GM18505 (cell line): ENCODE measurements around the gene KIF6.

ENCODE experiments used
- ATAC-seq: cut with Tn5 transposase; IDR thresholded peaks from one replicate; pipeline ENCODE4 v1.9.1; 2021; ENCODE audit not compliant: unreplicated experiment
- POLR2A ChIP-seq: IDR thresholded peaks from 4 replicates; pipeline ENCODE4 v1.6.1; 2011; ENCODE audit warnings: borderline replicate concordance; ENCODE audit not compliant: insufficient read depth, insufficient read length; ENCODE audit errors: extremely low read depth

The KIF6 gene

DNA sequence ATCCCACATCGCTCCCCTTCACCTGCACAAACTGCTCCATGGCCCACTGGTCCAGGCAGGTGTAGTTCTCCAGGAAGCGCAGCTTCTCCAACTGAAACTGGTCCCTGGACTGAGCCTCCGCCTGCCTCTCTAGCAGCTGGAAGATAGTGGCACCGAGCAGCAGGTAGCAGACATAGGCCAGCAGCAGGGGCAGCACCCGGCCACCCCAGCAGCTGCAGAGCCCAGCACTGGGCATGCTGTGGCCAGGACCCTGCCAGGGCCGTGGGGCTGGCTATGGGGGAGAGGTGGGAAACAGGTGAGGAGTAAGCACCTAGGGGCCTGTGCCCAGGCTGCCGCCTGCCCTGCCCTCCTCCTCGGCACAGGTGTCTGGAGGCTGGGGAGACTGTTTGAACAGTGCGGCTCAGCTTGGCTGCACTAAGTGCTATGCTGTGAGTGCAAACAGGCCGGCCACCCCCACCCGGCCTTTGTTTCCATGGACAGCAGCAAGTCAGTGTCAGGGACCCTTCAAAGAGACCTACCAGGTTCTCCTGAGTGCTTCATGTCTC lies 402.8 kb downstream of the KIF6 start, which contains the start of gene KCNK16:
Gene KCNK16, minus strand, starts transcription at position 397 of the 545 bp plus-strand sequence. Its CDS starts 162 bp downstream, at position 235.
- ATAC-seq: no peak
- no peak for TF ChIP-seq POLR2A

DNA sequence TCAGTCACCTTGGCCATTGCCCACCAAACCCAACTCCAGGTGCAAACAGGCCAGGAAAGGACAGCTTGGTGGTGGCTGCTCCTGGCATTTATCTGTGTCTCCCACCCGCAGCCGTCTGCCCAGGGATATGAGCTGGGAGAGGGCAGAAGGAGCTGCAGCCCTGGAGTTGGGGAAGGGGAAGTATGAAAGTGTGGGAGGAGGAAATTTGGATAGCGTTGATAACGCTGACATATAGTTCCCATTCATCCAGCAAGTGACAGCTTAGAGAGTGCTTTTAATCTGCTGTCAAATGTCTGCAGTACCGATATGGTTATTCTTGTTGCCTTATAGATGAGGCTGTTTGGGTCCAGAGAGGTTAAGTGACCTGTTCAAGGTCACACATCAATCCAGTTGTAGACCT lies 403.4 kb downstream of the KIF6 start:
- no peak for TF ChIP-seq POLR2A
- no peak for ATAC-seq

DNA sequence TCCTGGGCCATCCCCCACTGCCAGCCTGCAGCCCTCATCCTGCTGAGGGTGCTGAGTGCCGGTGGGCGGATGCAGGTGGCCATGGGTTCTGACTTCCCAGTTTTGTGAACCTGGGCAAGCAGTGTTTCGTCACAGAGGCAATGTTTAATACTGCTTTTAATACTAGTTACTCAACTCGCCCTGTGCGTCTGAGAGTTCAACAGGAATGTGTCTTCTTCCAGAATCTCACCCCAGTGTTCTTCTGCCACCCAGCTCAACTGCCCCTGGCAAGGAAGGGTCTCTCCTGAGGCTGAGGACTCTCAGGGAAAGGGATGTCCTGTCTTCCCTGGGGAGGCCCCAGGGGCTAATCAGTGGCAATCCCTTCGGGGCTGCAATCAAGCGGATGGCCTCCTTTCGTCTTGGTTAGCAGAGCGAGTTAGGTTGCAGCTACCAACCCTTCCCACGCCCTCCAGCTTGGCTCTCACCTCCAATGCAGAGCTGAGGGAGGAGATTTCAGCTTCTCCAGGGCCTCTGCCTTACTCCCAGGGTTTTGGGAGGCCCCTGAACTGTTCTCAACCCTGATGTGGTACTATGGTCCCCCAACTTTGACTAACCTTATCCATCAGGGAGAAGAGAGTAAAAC lies 404.7 kb downstream of the KIF6 start:
- no peak for ATAC-seq
- no peak for TF ChIP-seq POLR2A

DNA sequence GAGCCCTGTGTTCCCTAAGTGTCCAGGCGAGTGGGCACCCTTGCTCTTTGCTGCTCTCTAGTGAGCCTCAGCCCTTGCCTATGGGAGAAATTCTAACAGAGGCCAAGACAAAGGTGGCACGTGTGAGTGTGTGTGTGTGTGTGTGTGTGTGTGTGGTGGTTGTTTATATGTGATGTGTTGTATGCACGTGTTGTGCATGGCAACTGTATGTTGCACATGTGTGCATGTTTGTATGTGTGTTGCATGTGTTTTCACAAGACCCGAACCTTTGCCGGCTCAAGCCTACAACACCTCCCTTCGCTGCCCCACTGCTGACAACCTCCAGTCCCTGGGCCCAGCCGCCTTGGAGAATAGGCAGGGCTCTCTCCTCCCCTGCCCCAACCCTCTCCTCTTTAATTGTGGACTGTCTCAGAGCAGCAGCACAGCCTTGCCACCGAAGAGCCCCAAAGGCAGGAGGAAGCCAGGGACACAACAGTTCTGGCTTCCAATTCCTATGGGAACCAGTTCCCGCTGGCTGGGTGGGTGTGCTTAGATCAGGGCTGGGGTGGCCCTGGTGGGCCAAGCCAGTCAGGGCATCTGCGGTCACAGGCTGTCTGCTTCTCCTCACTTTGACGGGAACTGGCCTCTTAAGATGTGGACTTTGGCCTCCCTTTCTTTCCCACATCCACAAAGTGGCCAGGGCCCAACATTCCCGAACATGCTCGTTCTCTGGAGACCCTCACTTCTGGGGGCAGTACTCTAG lies 405.4 kb downstream of the KIF6 start:
- no peak for ATAC-seq
- TF ChIP-seq POLR2A: no peak

DNA sequence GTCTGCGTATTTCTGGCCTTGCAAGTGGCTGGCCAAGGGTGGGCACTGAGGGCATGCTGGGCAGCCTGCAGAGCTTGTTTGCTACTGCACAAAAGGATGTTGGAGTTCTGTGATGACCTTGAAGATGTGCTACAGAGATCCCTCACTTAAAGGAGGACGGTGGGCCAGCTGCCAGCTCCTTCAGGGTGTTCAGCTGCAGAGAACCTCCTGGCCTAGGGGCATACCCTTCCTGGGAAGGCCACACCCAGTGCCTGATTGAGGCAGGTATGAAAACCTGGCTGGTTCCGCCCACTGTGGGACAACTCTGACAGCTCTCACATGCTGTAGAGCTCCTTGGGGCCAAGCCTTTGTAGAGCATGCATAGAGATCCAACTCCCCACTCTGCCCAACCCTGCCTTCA lies 408.0 kb downstream of the KIF6 start:
- ATAC-seq: no peak
- TF ChIP-seq POLR2A: no peak

DNA sequence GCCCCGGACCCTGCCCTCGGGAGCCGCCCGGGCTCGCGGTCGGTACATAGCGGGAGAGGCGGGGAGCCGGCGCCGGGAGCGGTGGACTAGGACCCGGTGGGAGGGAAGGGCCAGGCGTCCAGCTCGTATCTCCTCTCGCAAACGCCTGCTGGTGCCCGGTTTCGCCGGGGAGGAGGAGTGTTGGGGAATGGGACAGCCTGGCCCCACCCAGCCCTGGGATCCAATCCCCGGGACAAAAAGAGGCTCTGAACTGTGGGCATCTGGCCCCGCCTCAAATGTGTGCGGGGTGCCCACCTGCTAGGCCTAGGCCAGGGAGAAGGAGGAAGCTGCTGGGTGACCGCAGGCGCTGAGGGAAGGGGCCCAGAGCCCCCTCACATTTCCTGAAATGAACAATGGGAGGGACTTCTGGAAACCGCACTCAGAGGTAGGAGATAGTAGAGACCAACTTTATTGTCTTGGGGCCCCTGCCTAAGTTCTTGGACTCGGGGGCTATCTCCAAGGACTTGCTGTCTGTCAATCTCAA lies 410.9 kb downstream of the KIF6 start, which contains the start of gene KCNK17:
Gene KCNK17, minus strand, starts transcription at position 147 of the 523 bp plus-strand sequence. Its CDS starts 99 bp downstream, at position 48.
- no peak for ATAC-seq
- no peak for TF ChIP-seq POLR2A

DNA sequence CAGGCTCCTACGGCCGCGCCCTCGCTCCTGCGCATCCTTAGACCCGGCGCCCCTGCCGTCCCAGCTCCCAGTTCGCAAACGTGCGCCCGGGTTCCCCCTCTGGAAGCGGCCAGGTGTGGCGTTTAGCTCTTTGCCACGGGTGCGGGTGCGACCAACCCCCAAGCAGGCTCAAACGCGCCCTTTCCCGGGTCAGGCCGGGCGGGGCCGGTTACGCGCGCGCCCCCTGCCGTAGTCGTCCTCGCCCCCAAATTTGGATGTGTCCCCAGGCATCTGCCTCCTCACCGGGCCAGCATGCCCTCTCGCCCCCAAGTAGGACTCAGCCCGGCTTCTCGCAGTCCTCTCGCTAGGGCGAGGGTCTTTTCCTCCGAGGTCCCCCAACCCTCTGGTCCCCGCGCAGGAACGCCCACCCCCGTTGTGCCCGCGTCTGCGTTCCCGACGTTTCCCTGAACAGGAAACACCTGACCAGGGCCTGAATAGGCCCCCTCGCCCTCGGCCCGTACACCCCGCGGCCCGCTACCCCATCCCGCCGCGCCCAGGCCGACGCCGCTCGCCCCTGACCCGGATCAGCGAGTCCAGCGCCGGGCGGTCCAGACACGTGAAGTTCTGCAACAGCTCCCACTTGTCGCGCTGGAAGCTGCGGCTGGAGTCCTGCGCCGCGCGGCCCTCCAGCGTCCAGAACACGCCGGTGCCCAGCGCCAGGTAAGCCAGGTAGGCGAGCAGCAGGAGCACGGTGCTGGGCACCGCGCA lies 411.5 kb downstream of the KIF6 start:
- no peak for TF ChIP-seq POLR2A
- no peak for ATAC-seq

DNA sequence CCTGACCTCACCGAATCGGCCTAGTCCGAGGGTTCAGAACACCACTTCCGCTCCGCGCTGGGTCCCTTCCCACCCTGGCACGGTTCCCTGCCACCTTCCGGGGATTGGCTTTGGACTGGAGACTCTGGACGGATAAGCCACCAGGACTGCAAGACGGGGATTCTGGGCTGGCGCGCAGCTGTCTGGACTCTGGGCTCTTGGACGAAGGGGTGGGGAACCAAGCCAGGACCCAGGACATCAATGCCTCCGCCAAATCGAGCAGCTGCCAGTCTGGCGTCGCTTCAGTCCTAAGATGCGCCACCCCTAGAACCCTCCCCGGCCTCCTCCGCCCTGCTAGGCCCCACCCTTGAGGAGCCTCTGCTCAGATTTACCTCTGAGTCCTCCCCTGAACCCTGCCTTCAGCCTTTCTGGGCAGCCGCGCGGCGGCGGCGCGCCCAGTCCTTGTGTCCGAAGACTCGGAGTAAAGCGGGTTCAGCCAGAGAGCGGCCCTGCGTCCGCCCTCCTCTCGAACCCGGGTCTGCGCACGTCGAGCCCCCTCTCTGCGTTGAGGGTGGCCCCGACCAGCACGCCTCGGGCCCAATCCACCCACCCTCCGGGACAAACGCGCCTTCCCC lies 412.2 kb downstream of the KIF6 start:
- no peak for TF ChIP-seq POLR2A
- no peak for ATAC-seq

DNA sequence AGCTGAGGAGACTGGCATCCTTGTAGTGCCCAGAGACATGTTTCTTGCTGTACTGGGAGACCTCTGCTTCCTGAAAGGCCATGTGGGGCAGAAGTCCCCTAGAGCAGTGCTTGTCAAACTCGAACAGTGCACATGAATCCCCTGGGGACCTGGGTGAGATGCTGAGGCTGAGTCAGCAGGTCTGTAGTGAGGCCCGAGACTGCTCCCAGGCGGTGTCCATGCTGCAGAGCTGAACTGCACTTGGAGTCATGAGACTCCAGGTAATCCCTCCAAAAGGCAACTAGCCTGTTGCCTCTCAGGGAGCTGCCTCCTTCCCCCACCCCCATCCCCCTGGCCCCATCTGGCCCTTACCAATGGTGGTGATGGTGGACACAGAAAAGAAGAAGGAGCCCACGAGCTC lies 414.7 kb downstream of the KIF6 start:
- no peak for TF ChIP-seq POLR2A
- ATAC-seq: no peak

DNA sequence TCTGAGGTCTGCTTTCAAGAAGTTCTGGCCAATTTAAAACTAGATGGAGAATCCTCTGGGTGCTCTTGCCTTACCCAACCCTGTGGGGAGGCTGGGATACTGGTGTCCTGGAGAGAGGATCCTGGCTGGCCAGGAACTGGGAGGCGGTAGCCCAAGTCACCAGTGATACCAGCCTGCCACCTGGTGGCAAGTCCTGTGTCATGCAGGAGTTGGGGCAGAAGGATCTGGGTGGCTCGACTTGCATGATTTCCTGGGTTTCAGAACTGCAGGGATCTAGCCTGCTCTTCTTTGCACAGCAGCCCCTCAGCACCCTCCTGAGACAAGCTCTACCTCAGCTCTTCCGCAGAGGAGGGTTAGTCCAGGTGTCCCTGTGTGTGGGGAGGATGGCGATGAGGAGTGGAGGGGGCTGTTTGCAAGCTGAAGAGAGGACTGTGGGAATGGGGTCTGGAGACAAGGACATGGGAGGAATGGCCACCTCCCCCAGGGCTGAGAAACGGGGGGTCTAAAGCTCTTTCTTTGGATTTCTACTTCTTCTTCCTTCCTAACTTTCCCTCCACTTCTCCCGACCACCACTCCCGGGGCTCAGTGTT lies 415.2 kb downstream of the KIF6 start:
- TF ChIP-seq POLR2A: no peak
- ATAC-seq: no peak

DNA sequence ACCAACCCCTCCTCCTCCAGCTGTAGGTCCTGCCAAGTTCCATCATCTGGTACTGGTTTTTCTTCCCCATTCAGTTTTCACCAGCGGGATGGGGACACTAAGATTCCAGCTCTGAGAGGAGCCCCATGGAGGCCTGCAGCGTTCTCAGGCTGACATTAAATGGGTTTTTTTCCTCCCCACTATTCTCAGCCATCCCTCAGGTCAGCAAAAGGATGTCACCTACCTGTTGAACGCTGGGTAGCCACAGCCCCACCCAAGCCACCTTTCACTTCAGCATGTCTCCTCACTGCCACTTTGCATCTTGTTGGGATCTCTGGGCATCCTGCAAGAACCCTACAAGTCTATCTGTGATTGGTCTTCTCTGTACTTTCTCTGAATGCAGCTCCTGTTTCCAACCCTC lies 417.7 kb downstream of the KIF6 start:
- TF ChIP-seq POLR2A: no peak
- no peak for ATAC-seq

DNA sequence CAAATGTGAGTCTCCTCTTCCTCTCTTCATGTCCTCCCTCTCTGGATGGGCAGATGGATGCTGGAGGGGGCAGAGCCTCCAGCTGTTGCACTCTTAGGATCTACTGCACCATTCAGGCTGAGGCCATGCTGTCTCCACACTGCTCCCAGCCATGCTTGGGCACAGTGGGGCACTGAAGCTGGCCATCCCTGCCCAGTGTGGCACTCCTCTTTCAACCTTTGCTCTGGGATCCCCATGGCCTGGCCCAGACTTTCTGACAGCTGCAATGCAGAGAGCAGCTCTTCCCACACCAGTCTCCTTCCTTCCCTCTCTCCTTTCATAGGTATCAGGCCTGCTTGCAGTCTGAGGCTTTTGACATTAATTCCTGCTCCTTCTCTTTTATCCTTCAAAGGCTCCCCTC lies 420.3 kb downstream of the KIF6 start:
- no peak for TF ChIP-seq POLR2A
- no peak for ATAC-seq
